Trophoblast cell (in vitro differentiated cells and primary cell): ENCODE measurements around the gene FASTKD3.

ENCODE experiments used
- DNase-seq, 2 donors: peaks; one replicate each; pipeline ENCODE4 v3.0.0-alpha.2; 2016
- H2AFZ ChIP-seq: 2 replicates; pipeline ENCODE4 v1.6.1; 2013; ENCODE audit warnings: low read length, moderate library complexity, mild to moderate bottlenecking; ENCODE audit not compliant: insufficient read depth, poor library complexity
- H2AK5ac ChIP-seq: 2 replicates; pipeline ENCODE4 v1.6.1; 2013; ENCODE audit warnings: mild to moderate bottlenecking, low read length
- H2BK120ac ChIP-seq: 2 replicates; pipeline ENCODE4 v1.6.1; 2013; ENCODE audit warnings: low read length, mild to moderate bottlenecking, moderate library complexity; ENCODE audit not compliant: insufficient read depth, poor library complexity
- H2BK12ac ChIP-seq: 2 replicates; pipeline ENCODE4 v1.6.1; 2013; ENCODE audit warnings: mild to moderate bottlenecking, low read length, moderate library complexity
- H2BK5ac ChIP-seq: 2 replicates; pipeline ENCODE4 v1.6.1; 2013; ENCODE audit warnings: low read length, low read depth, moderate library complexity, mild to moderate bottlenecking; ENCODE audit not compliant: poor library complexity
- H3K14ac ChIP-seq: 2 replicates; pipeline ENCODE4 v1.6.1; 2013; ENCODE audit warnings: mild to moderate bottlenecking, low read length
- H3K18ac ChIP-seq: 2 replicates; pipeline ENCODE4 v1.6.1; 2013; ENCODE audit warnings: mild to moderate bottlenecking, low read length
- H3K23ac ChIP-seq: 2 replicates; pipeline ENCODE4 v1.6.1; 2013; ENCODE audit warnings: low read length
- H3K27ac ChIP-seq: 2 replicates; pipeline ENCODE4 v1.5.1; 2013; ENCODE audit warnings: low read depth, mild to moderate bottlenecking, inconsistent platforms, low read length, moderate library complexity
- H3K27me3 ChIP-seq: 2 replicates; pipeline ENCODE4 v1.6.1; 2013; ENCODE audit warnings: inconsistent platforms, mild to moderate bottlenecking, low read length, moderate library complexity; ENCODE audit not compliant: insufficient read depth
- H3K36me3 ChIP-seq, 2 experiments: 1 replicate in 1 of 2; 2 replicates in 1 of 2; pipeline ENCODE4 v1.6.1; 2013; ENCODE audit warnings: low read length in 2 of 2, mild to moderate bottlenecking in 2 of 2, moderate library complexity in 1 of 2; ENCODE audit not compliant: insufficient read depth in 2 of 2, control insufficient read depth in 1 of 2
- H3K4ac ChIP-seq: 2 replicates; pipeline ENCODE4 v1.6.1; 2013; ENCODE audit warnings: low read depth, mild to moderate bottlenecking, low read length, moderate library complexity
- H3K4me1 ChIP-seq, 2 experiments: 1 replicate in 1 of 2; 2 replicates in 1 of 2; pipeline ENCODE4 v1.6.1; 2013; ENCODE audit warnings: low read length in 2 of 2, mild to moderate bottlenecking in 2 of 2, moderate library complexity in 1 of 2; ENCODE audit not compliant: insufficient read depth in 2 of 2, control insufficient read depth in 1 of 2
- H3K4me2 ChIP-seq: 2 replicates; pipeline ENCODE4 v1.6.1; 2013; ENCODE audit warnings: inconsistent platforms, mild to moderate bottlenecking, low read length, moderate library complexity
- H3K4me3 ChIP-seq: 2 replicates; pipeline ENCODE4 v1.5.1; 2013; ENCODE audit warnings: mild to moderate bottlenecking, low read depth, low read length, inconsistent platforms
- H3K79me1 ChIP-seq: one replicate; pipeline ENCODE4 v1.6.1; 2013; ENCODE audit warnings: low read length
- H3K79me2 ChIP-seq: 2 replicates; pipeline ENCODE4 v1.6.1; 2013; ENCODE audit warnings: low read length, mild to moderate bottlenecking; ENCODE audit not compliant: control insufficient read depth, insufficient read depth, poor library complexity
- H3K9ac ChIP-seq: 2 replicates; pipeline ENCODE4 v1.6.1; 2013; ENCODE audit warnings: mild to moderate bottlenecking, low read length
- H3K9me3 ChIP-seq: 2 replicates; pipeline ENCODE4 v1.6.1; 2013; ENCODE audit warnings: low read depth, mild to moderate bottlenecking, control low read depth, inconsistent platforms, low read length; ENCODE audit not compliant: insufficient read depth
- H4K12ac ChIP-seq: 2 replicates; pipeline ENCODE4 v1.6.1; 2013; ENCODE audit warnings: low read depth, mild to moderate bottlenecking, low read length, moderate library complexity
- H4K8ac ChIP-seq: 2 replicates; pipeline ENCODE4 v1.6.1; 2013; ENCODE audit warnings: low read depth, mild to moderate bottlenecking, low read length, moderate library complexity
- H4K91ac ChIP-seq: one replicate; pipeline ENCODE4 v1.6.1; 2013; ENCODE audit warnings: low read depth, mild to moderate bottlenecking, low read length, moderate library complexity
- WGBS: extraction: QIAGEN DNeasy Blood & Tissue Kit; methylation state at CpG from one replicate; pipeline ENCODE4 v1.1.7; 2013; ENCODE audit warnings: missing lambda C conversion rate; ENCODE audit not compliant: insufficient read length, insufficient coverage; ENCODE audit errors: extremely low coverage; 5-methylcytosine and 5-hydroxymethylcytosine counted together

The FASTKD3 gene

DNA sequence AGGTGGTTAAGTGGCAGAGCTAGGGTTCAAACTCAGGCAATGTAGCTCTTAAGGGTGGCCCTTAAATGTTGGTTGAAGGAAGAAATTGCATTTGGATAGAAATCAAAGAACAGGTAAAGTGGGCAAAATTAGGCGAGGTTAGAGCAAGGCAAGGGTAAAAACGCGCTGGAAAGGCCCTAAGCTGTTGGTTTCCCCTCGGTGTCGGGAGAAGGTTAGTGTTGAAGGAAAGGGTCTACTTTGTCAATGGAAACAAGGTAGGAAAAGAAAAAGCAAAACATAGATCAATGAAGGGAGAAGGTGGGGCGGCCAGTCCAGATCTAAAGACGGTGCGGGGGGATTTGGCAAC, 431 bp downstream of the FASTKD3 start:
- Histone ChIP-seq H4K12ac (peak overlapping the region; percentile 23), H3K79me1 (peaks cover 9% of the 10 kb centered on the region), H4K8ac (peak overlapping the region; percentile 81), H2AFZ (peak overlapping the region; percentile 68), H4K91ac (peak overlapping the region; percentile 50), H3K4me2 (peak overlapping the region; percentile 87), H3K14ac (peak overlapping the region; percentile 57), H3K36me3 (peaks cover 3 to 5% of the 10 kb centered on the region in 2 experiments), H3K27me3 (no peaks in the 10 kb centered on the region), H3K4me3 (peak overlapping the region; percentile 93), H3K27ac (no peak overlapping the region), H3K4ac (peak overlapping the region; percentile 19), H2BK5ac (no peak overlapping the region), H3K9ac (peak overlapping the region; percentile 86), H3K4me1 (no peaks in the 10 kb centered on the region), H2BK120ac (peak overlapping the region; percentile 4), H3K23ac (no peak overlapping the region), H2AK5ac (no peak overlapping the region), H2BK12ac (no peak overlapping the region), H3K79me2 (peaks cover 11% of the 10 kb centered on the region), H3K9me3 (no peaks in the 10 kb centered on the region), H3K18ac (no peak overlapping the region)
- no CpG with 5 or more reads among the region's 8 CpGs for WGBS
- no peak for DNase-seq

GRCh38 chr5:7867260-7867659, 1.6 kb downstream of the FASTKD3 start:
- no CpG with 5 or more reads among the region's 3 CpGs for WGBS
- H2BK12ac ChIP-seq: no peak overlapping the region
- no peak overlapping the region for H3K14ac ChIP-seq
- H3K27ac ChIP-seq: no peak overlapping the region
- peaks cover 9% of the 10 kb centered on the region for H3K79me2 ChIP-seq
- H3K79me1 ChIP-seq: peaks cover 9% of the 10 kb centered on the region
- DNase-seq: no peak
- no peak overlapping the region for H4K8ac ChIP-seq
- no peak overlapping the region for H3K9ac ChIP-seq
- no peak overlapping the region for H2BK120ac ChIP-seq
- H3K4me3 ChIP-seq: no peak overlapping the region
- H3K4ac ChIP-seq: no peak overlapping the region
- no peak overlapping the region for H2BK5ac ChIP-seq
- H3K23ac ChIP-seq: no peak overlapping the region
- H4K91ac ChIP-seq: no peak overlapping the region
- no peaks in the 10 kb centered on the region for H3K27me3 ChIP-seq
- H2AK5ac ChIP-seq: no peak overlapping the region
- H3K4me1 ChIP-seq: no peaks in the 10 kb centered on the region
- no peak overlapping the region for H2AFZ ChIP-seq
- no peak overlapping the region for H3K18ac ChIP-seq
- H3K4me2 ChIP-seq: no peak overlapping the region
- H4K12ac ChIP-seq: no peak overlapping the region
- H3K36me3 ChIP-seq: peaks cover 3 to 5% of the 10 kb centered on the region in 2 experiments
- no peaks in the 10 kb centered on the region for H3K9me3 ChIP-seq

DNA sequence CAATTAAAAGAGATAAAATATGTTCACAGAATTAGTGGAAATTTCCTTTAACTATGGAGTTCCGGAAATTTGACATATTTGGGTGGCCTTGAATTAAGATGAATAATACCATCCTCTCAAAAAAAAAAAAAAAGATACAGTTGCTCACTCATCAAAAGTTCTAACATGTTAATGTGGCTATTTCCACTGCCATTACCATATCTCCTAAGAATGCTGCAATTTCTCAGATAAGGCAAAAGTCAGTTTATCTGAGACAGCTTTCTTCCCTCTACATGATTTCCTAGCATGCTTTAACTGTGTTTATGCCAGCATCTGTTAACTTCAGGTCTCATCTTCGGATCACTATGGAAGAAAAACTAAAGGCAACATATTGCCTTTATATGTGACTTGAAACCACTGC, 2.6 kb downstream of the FASTKD3 start:
- Histone ChIP-seq H3K9ac (no peak overlapping the region), H3K79me2 (peaks cover 9% of the 10 kb centered on the region)
- WGBS: no CpG with 5 or more reads among the region's 2 CpGs

GRCh38 chr5:7857926-7858632, 10.8 kb downstream of the FASTKD3 start:
- no peaks in the 10 kb centered on the region for H3K27me3 ChIP-seq
- no peak overlapping the region for H2BK12ac ChIP-seq
- no CpG with 5 or more reads among the region's 9 CpGs for WGBS

More for the DNA sequence above, 2.6 kb downstream of the FASTKD3 start:
- Histone ChIP-seq H3K18ac (no peak overlapping the region), H4K12ac (no peak overlapping the region), H3K27ac (no peak overlapping the region), H3K9me3 (no peaks in the 10 kb centered on the region), H3K79me1 (peaks cover 9% of the 10 kb centered on the region), H2BK12ac (no peak overlapping the region), H4K8ac (no peak overlapping the region), H2BK5ac (no peak overlapping the region), H3K4me3 (no peak overlapping the region), H4K91ac (no peak overlapping the region), H3K14ac (no peak overlapping the region), H3K4ac (no peak overlapping the region), H3K27me3 (no peaks in the 10 kb centered on the region), H3K23ac (no peak overlapping the region), H3K4me2 (no peak overlapping the region), H2AFZ (no peak overlapping the region), H3K4me1 (no peaks in the 10 kb centered on the region), H2AK5ac (no peak overlapping the region), H3K36me3 (peaks cover 5% of the 10 kb centered on the region in 2 experiments), H2BK120ac (no peak overlapping the region)
- DNase-seq: no peak

More at GRCh38 chr5:7857926-7858632, 10.8 kb downstream of the FASTKD3 start:
- no peaks in the 10 kb centered on the region for H3K79me2 ChIP-seq
- no peak overlapping the region for H3K23ac ChIP-seq
- no peak overlapping the region for H3K4me3 ChIP-seq
- no peak overlapping the region for H2AK5ac ChIP-seq
- no peak overlapping the region for H2AFZ ChIP-seq
- H3K14ac ChIP-seq: no peak overlapping the region
- no peak overlapping the region for H4K12ac ChIP-seq
- no peak overlapping the region for H2BK120ac ChIP-seq
- no peak for DNase-seq
- H3K9me3 ChIP-seq: peaks cover 5% of the 10 kb centered on the region
- H3K4me2 ChIP-seq: no peak overlapping the region
- no peak overlapping the region for H3K9ac ChIP-seq
- no peaks in the 10 kb centered on the region for H3K79me1 ChIP-seq
- H3K4me1 ChIP-seq: no peaks in the 10 kb centered on the region
- H3K36me3 ChIP-seq: peaks cover 4 to 9% of the 10 kb centered on the region in 2 experiments
- no peak overlapping the region for H3K27ac ChIP-seq
- no peak overlapping the region for H3K4ac ChIP-seq
- no peak overlapping the region for H3K18ac ChIP-seq
- no peak overlapping the region for H4K8ac ChIP-seq
- no peak overlapping the region for H4K91ac ChIP-seq
- H2BK5ac ChIP-seq: no peak overlapping the region
